CD4-positive, alpha-beta T cell treated with Interleukin-6 at 100 ng/mL for 8 hours (primary cell): ENCODE data around the gene ADAM10.
A peak's percentile ranks its signal among the peaks of the same experiment; 100 is the strongest.

ENCODE experiments used
- DNase-seq: peaks from one replicate; pipeline ENCODE4 v3.0.0-alpha.2; 2020; ENCODE audit warnings: mixed read lengths, low spot score

ADAM10 gene

GRCh38 chr15:58755350-58755749 lies 5.8 kb upstream of the ADAM10 start:
- DNase-seq: no peak

GRCh38 chr15:58752716-58753115 lies 3.2 kb upstream of the ADAM10 start:
- DNase-seq: no peak

- peak; percentile 25 for DNase-seq
Observed at GRCh38 chr15:58748852-58749531, 515 bp downstream of the ADAM10 start.

- peak; percentile 24 for DNase-seq
Observed at GRCh38 chr15:58748040-58748851, 1.3 kb downstream of the ADAM10 start.

- no peak for DNase-seq
Observed at GRCh38 chr15:58746174-58746573, 3.3 kb downstream of the ADAM10 start.

- no peak for DNase-seq
Observed at GRCh38 chr15:58742819-58743502, 6.5 kb downstream of the ADAM10 start.

- no peak for DNase-seq
Observed at GRCh38 chr15:58742022-58742813, 7.3 kb downstream of the ADAM10 start.

- no peak for DNase-seq
Observed at GRCh38 chr15:58741032-58741431, 8.5 kb downstream of the ADAM10 start.

GRCh38 chr15:58740436-58740835 lies 9.1 kb downstream of the ADAM10 start:
- no peak for DNase-seq

GRCh38 chr15:58738046-58738707 lies 11.3 kb downstream of the ADAM10 start:
- no peak for DNase-seq

GRCh38 chr15:58737298-58737697 lies 12.2 kb downstream of the ADAM10 start:
- DNase-seq: no peak

GRCh38 chr15:58736018-58736643 lies 13.4 kb downstream of the ADAM10 start:
- no peak for DNase-seq

GRCh38 chr15:58734859-58735258 lies 14.6 kb downstream of the ADAM10 start:
- DNase-seq: no peak

- DNase-seq: no peak
Observed at GRCh38 chr15:58732625-58733363, 16.7 kb downstream of the ADAM10 start.

- no peak for DNase-seq
Observed at GRCh38 chr15:58731756-58732535, 17.6 kb downstream of the ADAM10 start.

GRCh38 chr15:58726867-58727266 lies 22.6 kb downstream of the ADAM10 start:
- no peak for DNase-seq

GRCh38 chr15:58724466-58724865 lies 25.0 kb downstream of the ADAM10 start:
- DNase-seq: no peak

- DNase-seq: no peak
Observed at GRCh38 chr15:58717357-58717756, 32.1 kb downstream of the ADAM10 start.

GRCh38 chr15:58716027-58716426 lies 33.5 kb downstream of the ADAM10 start:
- no peak for DNase-seq
